Liver (tissue), 9 donors: ENCODE data around the gene CHCHD4. TPM values are rescaled to one million over a fixed set of nuclear protein-coding genes. Genes with fewer than 3 reads are reported as not detected.

Source experiments
- DNase-seq: peaks from one replicate; pipeline ENCODE4 v3.0.0-alpha.2; 2017; ENCODE audit warnings: low spot score
- H3K27ac ChIP-seq, 2 donors: one replicate each; pipeline ENCODE4 v1.7.0; 2013; ENCODE audit warnings: inconsistent platforms in 2 of 2, low read length in 2 of 2, control low read depth in 1 of 2, low read depth in 1 of 2, mild to moderate bottlenecking in 1 of 2
- H3K27me3 ChIP-seq, 4 donors: one replicate each; pipeline versions ENCODE4 v1.6.1 to v1.7.0; 2013; ENCODE audit warnings: low read length in 3 of 4, inconsistent platforms in 1 of 4, mild to moderate bottlenecking in 1 of 4, moderate library complexity in 1 of 4; ENCODE audit not compliant: control insufficient read depth in 4 of 4, insufficient read depth in 4 of 4
- H3K36me3 ChIP-seq, 4 donors: one replicate each; pipeline versions ENCODE4 v1.6.1 to v1.7.0; 2013; ENCODE audit warnings: low read length in 3 of 4, mild to moderate bottlenecking in 3 of 4, low read depth in 1 of 4, moderate library complexity in 1 of 4; ENCODE audit not compliant: control insufficient read depth in 4 of 4, insufficient read depth in 3 of 4
- H3K4me1 ChIP-seq, 4 donors: one replicate each; pipeline versions ENCODE4 v1.6.1 to v1.7.0; 2013; ENCODE audit warnings: low read length in 3 of 4, mild to moderate bottlenecking in 3 of 4, moderate library complexity in 1 of 4; ENCODE audit not compliant: control insufficient read depth in 4 of 4, insufficient read depth in 4 of 4
- H3K4me3 ChIP-seq, 3 donors: one replicate each; pipeline versions ENCODE4 v1.6.1 to v1.7.0; 2013; ENCODE audit warnings: low read length in 3 of 3, control low read depth in 1 of 3, low read depth in 1 of 3, mild to moderate bottlenecking in 1 of 3
- H3K9ac ChIP-seq, 2 donors: one replicate each; pipeline ENCODE4 v1.7.0; 2013; ENCODE audit warnings: low read length in 2 of 2, mild to moderate bottlenecking in 2 of 2, moderate library complexity in 2 of 2, control low read depth in 1 of 2, low read depth in 1 of 2
- H3K9me3 ChIP-seq, 4 donors: one replicate each; pipeline versions ENCODE4 v1.6.1 to v1.7.0; 2013; ENCODE audit warnings: low read length in 3 of 4; ENCODE audit not compliant: control insufficient read depth in 4 of 4
- CTCF ChIP-seq: fragments of 150-350 bp; IDR thresholded peaks from 2 replicates; pipeline ENCODE4 v1.5.1; 2017; ENCODE audit warnings: improper control_type of control experiment, low read depth, low read length; ENCODE audit not compliant: missing input control
- FOXA1 ChIP-seq: IDR thresholded peaks from 2 replicates; pipeline ENCODE4 v1.6.1; 2016; ENCODE audit warnings: antibody characterized with exemption
- FOXA2 ChIP-seq: IDR thresholded peaks from 2 replicates; pipeline ENCODE4 v1.6.1; 2016; ENCODE audit warnings: antibody characterized with exemption
- GABPA ChIP-seq, 2 donors: IDR thresholded peaks in 1 of 2; conservative IDR thresholded peaks in 1 of 2; 2 replicates each; pipeline ENCODE4 v1.6.1; 2016; ENCODE audit warnings: antibody characterized with exemption in 2 of 2, mild to moderate bottlenecking in 1 of 2, moderate library complexity in 1 of 2
- HNF4A ChIP-seq, 2 donors: conservative IDR thresholded peaks; 2 replicates each; pipeline ENCODE4 v1.6.1; 2016; ENCODE audit warnings: antibody characterized with exemption in 2 of 2, mild to moderate bottlenecking in 2 of 2
- HNF4G ChIP-seq: IDR thresholded peaks from 2 replicates; pipeline ENCODE4 v1.6.1; 2016; ENCODE audit warnings: antibody characterized with exemption
- JUND ChIP-seq, 2 donors: IDR thresholded peaks; 2 replicates each; pipeline ENCODE4 v1.6.1; 2016; ENCODE audit warnings: antibody characterized with exemption in 2 of 2
- NR2F2 ChIP-seq: IDR thresholded peaks from 2 replicates; pipeline ENCODE4 v1.6.1; 2016; ENCODE audit warnings: antibody characterized with exemption
- RAD21 ChIP-seq, 2 donors: IDR thresholded peaks; 2 replicates each; pipeline ENCODE4 v1.6.1; 2016; ENCODE audit warnings: antibody characterized with exemption in 2 of 2, mild to moderate bottlenecking in 2 of 2
- REST ChIP-seq: IDR thresholded peaks from 2 replicates; pipeline ENCODE4 v1.6.1; 2016; ENCODE audit warnings: antibody characterized with exemption, mild to moderate bottlenecking
- RXRA ChIP-seq, 2 donors: IDR thresholded peaks; 2 replicates each; pipeline ENCODE4 v1.6.1; 2017 to 2018; ENCODE audit warnings: antibody characterized with exemption in 2 of 2, mild to moderate bottlenecking in 1 of 2
- SP1 ChIP-seq: IDR thresholded peaks from 2 replicates; pipeline ENCODE4 v1.6.1; 2018; ENCODE audit warnings: antibody characterized with exemption, mild to moderate bottlenecking
- YY1 ChIP-seq: IDR thresholded peaks from 2 replicates; pipeline ENCODE4 v1.6.1; 2016; ENCODE audit warnings: antibody characterized with exemption, mild to moderate bottlenecking
- WGBS: extraction: QIAGEN DNeasy Blood & Tissue Kit; methylation state at CpG from one replicate; pipeline ENCODE4 v1.1.7; 2013; 5-methylcytosine and 5-hydroxymethylcytosine counted together
- polyA plus RNA-seq, 2 donors: library from polyadenylated mRNA; stranded (reverse) in 1 of 2; unstranded in 1 of 2; fragments of 200-250 nt in 1 of 2; fragments of >200 nt in 1 of 2; fragmentation: Nextera tagmentation in 1 of 2; extraction: Ambion mirVana in 1 of 2; gene quantifications; one replicate each; pipeline versions ENCODE4 v1.2.1 to v1.2.3, GENCODE V29; 2013 to 2015
- total RNA-seq, 2 donors: library from RNA; depleted of rRNA; stranded (reverse); fragments of >200 nt; gene quantifications; one replicate each; pipeline ENCODE4 v1.2.3, GENCODE V29; 2014
- TF ChIP-seq, protein P1 (sequence below): IDR thresholded peaks from 2 replicates; pipeline ENCODE4 v1.6.1; 2016; ENCODE audit warnings: antibody characterized with exemption
- donor health status: healthy.
- donor health status: healthy.
- donor health status: healthy.
- donor health status: healthy.
- donor health status: healthy.

The CHCHD4 gene
- total and polyA plus RNA-seq, 4 donors: 7.0 to 11.3 (median 9.5) TPM

DNA sequence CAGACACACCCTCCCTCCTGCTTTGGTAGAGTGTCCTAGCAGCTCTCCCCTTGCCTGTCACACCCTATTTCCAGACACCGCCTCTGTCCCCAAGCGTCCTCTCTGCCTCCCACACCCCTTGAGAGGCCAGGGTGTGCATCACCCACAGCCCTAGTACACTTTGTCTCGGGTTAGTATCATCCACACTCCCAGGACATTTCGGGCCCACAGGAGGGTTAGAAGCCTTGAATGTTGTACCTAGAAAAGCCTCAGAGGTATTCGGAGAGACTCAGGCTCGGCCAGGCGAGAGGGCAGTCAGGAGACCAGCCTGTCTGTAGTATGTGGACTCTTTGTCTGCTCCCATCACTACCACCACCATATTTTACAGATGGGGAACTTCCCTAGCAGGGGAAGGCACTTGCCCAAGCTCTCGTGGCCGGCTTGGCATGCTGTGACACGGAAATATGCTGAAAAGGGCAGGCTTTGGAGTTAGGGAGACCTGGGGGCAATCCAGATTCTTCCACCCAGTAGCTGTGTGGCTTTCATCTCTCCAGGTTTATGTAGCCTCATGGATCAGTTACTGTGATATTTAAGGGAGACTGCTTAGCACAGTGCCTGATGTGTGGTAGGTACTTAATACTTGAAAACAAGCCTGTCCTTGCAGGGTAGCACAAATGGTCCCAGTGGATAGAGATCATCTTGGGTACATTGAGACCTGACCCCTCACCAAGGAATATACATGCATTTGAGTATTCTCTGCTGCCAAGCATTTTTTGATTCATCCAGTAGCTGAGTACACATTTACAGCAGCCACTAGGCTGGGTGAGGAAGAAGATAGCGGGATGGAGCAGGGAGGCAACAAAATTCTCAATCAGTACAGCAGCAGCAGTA lies 1.6 kb upstream of the CHCHD4 start:
- Histone ChIP-seq H3K27me3 (no peaks in the 10 kb centered on the region), H3K36me3 (peaks cover 0 to 20% (median 5%) of the 10 kb centered on the region in 4 donors), H3K4me3 (peak overlapping the region; percentile 86 to 95 (median 89)), H3K27ac (peak overlapping the region in 1 of 2 donors; percentile 94), H3K9ac (peak overlapping the region in 1 of 2 donors; percentile 74), H3K4me1 (peaks cover 12 to 39% (median 26%) of the 10 kb centered on the region in 4 donors), H3K9me3 (no peaks in the 10 kb centered on the region)
- TF ChIP-seq YY1: no peak
- TF ChIP-seq JUND (IDR thresholded peaks at IDR 0.05): peak in 1 of 2 donors; percentile 4
- 72% methylated on average over 11 of the region's 11 CpGs for WGBS
- DNase-seq: no peak

DNA sequence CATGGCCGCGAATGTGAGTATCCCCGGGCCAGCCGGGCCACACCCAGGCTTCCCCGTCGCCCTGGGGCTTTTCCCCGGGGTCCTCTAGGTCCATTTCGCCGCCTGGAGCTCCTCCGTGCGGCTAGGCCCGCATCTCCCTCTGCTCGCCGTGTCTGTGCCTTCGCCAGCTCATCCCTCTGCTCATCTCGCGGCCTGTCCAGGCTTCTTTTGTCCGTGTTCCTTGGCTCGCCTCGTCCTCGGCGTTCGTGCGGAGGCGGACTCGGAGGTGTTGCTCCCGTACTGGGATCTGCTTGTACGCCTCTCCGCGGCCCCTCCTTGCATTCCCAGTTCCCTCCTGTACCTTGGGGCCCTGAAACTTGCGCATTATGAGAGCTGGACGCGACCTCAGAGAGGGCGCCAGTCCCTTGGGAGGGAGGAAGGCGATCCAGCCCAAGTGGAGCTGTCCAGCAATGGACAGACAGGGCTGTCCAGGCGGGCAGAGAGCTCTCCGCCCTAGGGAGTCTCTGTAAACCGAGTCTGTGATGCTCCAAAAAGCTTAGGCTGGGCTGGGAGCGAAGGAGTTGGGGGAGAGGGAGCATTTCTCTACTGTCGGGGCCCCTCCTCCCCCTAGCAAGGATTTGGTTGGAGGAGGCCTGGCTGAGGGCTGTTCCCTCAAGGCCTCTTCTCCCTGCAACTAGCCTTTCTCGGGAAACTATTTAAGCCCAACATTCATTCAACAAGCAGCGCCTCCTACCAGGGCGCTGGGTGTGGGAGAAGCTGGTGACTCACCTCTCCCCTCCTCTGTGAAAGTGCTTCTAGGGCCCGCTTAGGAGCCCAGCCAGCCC lies 735 bp upstream of the CHCHD4 start:
- Histone ChIP-seq H3K27ac (peak overlapping the region; percentile 89 to 94), H3K9me3 (no peaks in the 10 kb centered on the region), H3K4me1 (peaks cover 12 to 32% (median 19%) of the 10 kb centered on the region in 4 donors), H3K4me3 (peak overlapping the region; percentile 86 to 95 (median 89)), H3K27me3 (no peaks in the 10 kb centered on the region), H3K9ac (peak overlapping the region; percentile 41 to 74), H3K36me3 (peaks cover 0 to 11% (median 2%) of the 10 kb centered on the region in 4 donors)
- TF ChIP-seq, protein P1, sequence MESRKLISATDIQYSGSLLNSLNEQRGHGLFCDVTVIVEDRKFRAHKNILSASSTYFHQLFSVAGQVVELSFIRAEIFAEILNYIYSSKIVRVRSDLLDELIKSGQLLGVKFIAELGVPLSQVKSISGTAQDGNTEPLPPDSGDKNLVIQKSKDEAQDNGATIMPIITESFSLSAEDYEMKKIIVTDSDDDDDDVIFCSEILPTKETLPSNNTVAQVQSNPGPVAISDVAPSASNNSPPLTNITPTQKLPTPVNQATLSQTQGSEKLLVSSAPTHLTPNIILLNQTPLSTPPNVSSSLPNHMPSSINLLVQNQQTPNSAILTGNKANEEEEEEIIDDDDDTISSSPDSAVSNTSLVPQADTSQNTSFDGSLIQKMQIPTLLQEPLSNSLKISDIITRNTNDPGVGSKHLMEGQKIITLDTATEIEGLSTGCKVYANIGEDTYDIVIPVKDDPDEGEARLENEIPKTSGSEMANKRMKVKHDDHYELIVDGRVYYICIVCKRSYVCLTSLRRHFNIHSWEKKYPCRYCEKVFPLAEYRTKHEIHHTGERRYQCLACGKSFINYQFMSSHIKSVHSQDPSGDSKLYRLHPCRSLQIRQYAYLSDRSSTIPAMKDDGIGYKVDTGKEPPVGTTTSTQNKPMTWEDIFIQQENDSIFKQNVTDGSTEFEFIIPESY: no peak
- peak; percentile 11 for TF ChIP-seq YY1
- peak in 1 of 2 donors; percentile 46 for TF ChIP-seq JUND (IDR thresholded peaks at IDR 0.05)
- peak; percentile 99 for TF ChIP-seq REST
- TF ChIP-seq NR2F2: no peak
- peak in 1 of 2 donors; percentile 17 for TF ChIP-seq RAD21 (IDR thresholded peaks at IDR 0.05)
- WGBS: 1% methylated on average over 44 of the region's 44 CpGs
- no peak for DNase-seq

DNA sequence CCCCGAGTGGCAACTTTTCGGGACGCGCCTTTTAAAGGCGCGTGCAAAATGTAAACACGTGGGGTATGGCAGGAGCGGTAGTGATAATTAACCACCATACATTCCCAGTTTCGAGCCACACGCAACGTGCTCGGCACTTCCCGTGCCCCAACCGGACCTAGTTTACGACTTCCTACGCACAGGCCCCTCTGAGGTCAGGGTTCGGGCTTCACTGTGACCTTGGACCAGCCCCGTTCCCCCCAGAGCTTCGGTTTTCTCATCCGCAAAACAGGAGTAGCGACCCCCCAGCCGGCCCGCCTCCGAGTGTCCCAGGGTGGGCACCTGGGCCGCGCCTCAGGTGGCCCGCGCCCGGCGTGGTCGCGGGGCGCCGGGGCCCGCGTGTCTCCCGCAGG lies 451 bp downstream of the CHCHD4 start:
- Histone ChIP-seq H3K27ac (peak overlapping the region; percentile 89 to 94), H3K27me3 (no peaks in the 10 kb centered on the region), H3K4me3 (peak overlapping the region; percentile 82 to 87 (median 86)), H3K9ac (peak overlapping the region; percentile 43 to 83), H3K4me1 (peaks cover 19 to 43% (median 30%) of the 10 kb centered on the region in 4 donors), H3K9me3 (no peaks in the 10 kb centered on the region), H3K36me3 (peaks cover 0 to 5% (median 0%) of the 10 kb centered on the region in 4 donors)
- no peak for DNase-seq
- WGBS: under 1% methylated on average over 37 of the region's 37 CpGs
- TF ChIP-seq HNF4G (no peak), RXRA (IDR thresholded peaks at IDR 0.05) (peak; percentile 20 to 28), SP1 (no peak), FOXA2 (no peak), FOXA1 (no peak), NR2F2 (peak; percentile 62), CTCF (no peak), GABPA (IDR thresholded peaks at IDR 0.05 in 1 of 2, conservative IDR thresholded peaks at IDR 0.05 in 1 of 2) (peak in 1 of 2 donors; percentile 73), HNF4A (conservative IDR thresholded peaks at IDR 0.05) (peak; percentile 28 to 39)
- TF ChIP-seq, protein P1: no peak
